Measurements from ENCODE around the gene SMARCA4.

GRCh38 chr19:11111771-11112144 lies 150.9 kb downstream of the SMARCA4 start:
- TF ChIP-seq, protein P1, sequence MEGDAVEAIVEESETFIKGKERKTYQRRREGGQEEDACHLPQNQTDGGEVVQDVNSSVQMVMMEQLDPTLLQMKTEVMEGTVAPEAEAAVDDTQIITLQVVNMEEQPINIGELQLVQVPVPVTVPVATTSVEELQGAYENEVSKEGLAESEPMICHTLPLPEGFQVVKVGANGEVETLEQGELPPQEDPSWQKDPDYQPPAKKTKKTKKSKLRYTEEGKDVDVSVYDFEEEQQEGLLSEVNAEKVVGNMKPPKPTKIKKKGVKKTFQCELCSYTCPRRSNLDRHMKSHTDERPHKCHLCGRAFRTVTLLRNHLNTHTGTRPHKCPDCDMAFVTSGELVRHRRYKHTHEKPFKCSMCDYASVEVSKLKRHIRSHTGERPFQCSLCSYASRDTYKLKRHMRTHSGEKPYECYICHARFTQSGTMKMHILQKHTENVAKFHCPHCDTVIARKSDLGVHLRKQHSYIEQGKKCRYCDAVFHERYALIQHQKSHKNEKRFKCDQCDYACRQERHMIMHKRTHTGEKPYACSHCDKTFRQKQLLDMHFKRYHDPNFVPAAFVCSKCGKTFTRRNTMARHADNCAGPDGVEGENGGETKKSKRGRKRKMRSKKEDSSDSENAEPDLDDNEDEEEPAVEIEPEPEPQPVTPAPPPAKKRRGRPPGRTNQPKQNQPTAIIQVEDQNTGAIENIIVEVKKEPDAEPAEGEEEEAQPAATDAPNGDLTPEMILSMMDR (IDR thresholded peaks at IDR 0.05) = no peak
- no peak for TF ChIP-seq POLR2A (IDR thresholded peaks at IDR 0.05)
